ENCODE results near the gene COX10.

DNA sequence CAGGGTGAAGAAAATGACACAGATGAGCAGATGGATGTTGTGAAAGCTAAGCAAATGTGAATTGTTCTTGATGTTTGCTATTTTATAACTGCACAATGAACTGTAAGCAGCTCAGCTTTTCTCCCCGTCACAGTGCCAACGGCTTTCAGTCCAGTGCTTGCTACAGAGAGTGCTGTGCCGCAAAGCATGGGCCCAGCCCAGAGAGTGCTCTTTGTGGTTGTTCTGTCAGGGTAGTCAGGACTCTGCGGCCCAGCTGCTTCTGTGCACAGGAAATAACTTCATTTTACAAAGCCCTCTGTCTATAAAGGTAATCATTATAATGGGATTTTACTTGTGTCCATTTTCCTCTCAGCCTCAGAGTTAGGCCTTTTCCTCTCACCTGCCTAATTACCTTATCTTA is 128.3 kb downstream of the COX10 start:
- TF ChIP-seq POLR2A (IDR thresholded peaks at IDR 0.05; ENCODE audit: low read depth, low read length) (no peak), TAF1 (IDR thresholded peaks at IDR 0.05; ENCODE audit: low read depth, low read length) (no peak), POLR2AphosphoS5 (IDR thresholded peaks at IDR 0.05; ENCODE audit: low read depth, low read length) (no peak)

All from GM12891 (cell line).